Mesendoderm (in vitro differentiated cells): ENCODE results near the gene BCAP31.
"Not testable (repeated sequence)": the region's sequence is repeated elsewhere in the genome, so short reads cannot be mapped to it uniquely, and the experiment has no call there.

Experiments used
- DNase-seq: peaks from one replicate; pipeline ENCODE4 v3.0.0; 2013
- H2AK5ac ChIP-seq: 2 replicates; pipeline ENCODE4 v1.6.1; 2013; ENCODE audit warnings: low read length, inconsistent platforms
- H2BK120ac ChIP-seq: 2 replicates; pipeline ENCODE4 v1.6.1; 2013; ENCODE audit warnings: low read depth, mild to moderate bottlenecking, low read length, moderate library complexity, mixed read lengths
- H2BK15ac ChIP-seq: replicated peaks from 2 replicates; pipeline ENCODE4 v1.6.1; 2013; ENCODE audit warnings: low read depth, mild to moderate bottlenecking, moderate library complexity
- H2BK5ac ChIP-seq: 2 replicates; pipeline ENCODE4 v1.6.1; 2013; ENCODE audit warnings: low read length, inconsistent platforms
- H3K18ac ChIP-seq: 2 replicates; pipeline ENCODE4 v1.6.1; 2013; ENCODE audit warnings: mild to moderate bottlenecking, low read length, mixed read lengths
- H3K23ac ChIP-seq: one replicate; pipeline ENCODE4 v1.6.1; 2013; ENCODE audit warnings: low read length
- H3K27ac ChIP-seq: 2 replicates; pipeline ENCODE4 v1.5.1; 2013; ENCODE audit warnings: low read depth, mild to moderate bottlenecking, inconsistent platforms, low read length, moderate library complexity
- H3K27me3 ChIP-seq: 2 replicates; pipeline ENCODE4 v1.6.1; 2013; ENCODE audit warnings: low read length, control low read depth, mild to moderate bottlenecking, inconsistent platforms; ENCODE audit not compliant: insufficient read depth, poor library complexity
- H3K36me3 ChIP-seq: 2 replicates; pipeline ENCODE4 v1.6.1; 2013; ENCODE audit warnings: low read length, inconsistent platforms; ENCODE audit not compliant: control insufficient read depth, insufficient read depth
- H3K4ac ChIP-seq: one replicate; pipeline ENCODE4 v1.6.1; 2013; ENCODE audit warnings: low read depth, mild to moderate bottlenecking, low read length, moderate library complexity
- H3K4me1 ChIP-seq: 2 replicates; pipeline ENCODE4 v1.6.1; 2013; ENCODE audit warnings: low read depth, low read length, inconsistent platforms; ENCODE audit not compliant: control insufficient read depth
- H3K4me2 ChIP-seq: 2 replicates; pipeline ENCODE4 v1.6.1; 2013; ENCODE audit warnings: low read length
- H3K4me3 ChIP-seq: 2 replicates; pipeline ENCODE4 v1.5.1; 2013; ENCODE audit warnings: mild to moderate bottlenecking, low read length
- H3K56ac ChIP-seq: one replicate; pipeline ENCODE4 v1.6.1; 2013; ENCODE audit warnings: low read length
- H3K79me1 ChIP-seq: 2 replicates; pipeline ENCODE4 v1.6.1; 2013; ENCODE audit warnings: low read length, inconsistent platforms
- H3K79me2 ChIP-seq: 2 replicates; pipeline ENCODE4 v1.6.1; 2013; ENCODE audit warnings: mild to moderate bottlenecking, low read length; ENCODE audit not compliant: control insufficient read depth, insufficient read depth
- H3K9ac ChIP-seq: 2 replicates; pipeline ENCODE4 v1.6.1; 2013; ENCODE audit warnings: low read length, inconsistent platforms
- H4K5ac ChIP-seq: one replicate; pipeline ENCODE4 v1.6.1; 2013; ENCODE audit warnings: low read length
- H4K8ac ChIP-seq: one replicate; pipeline ENCODE4 v1.6.1; 2013; ENCODE audit warnings: low read depth, mild to moderate bottlenecking, control low read depth, low read length, moderate library complexity
- WGBS: extraction: QIAGEN DNeasy Blood & Tissue Kit; methylation state at CpG from one replicate; pipeline ENCODE4 v1.1.7; 2013; ENCODE audit warnings: low lambda C conversion rate, missing lambda C conversion rate; ENCODE audit not compliant: insufficient coverage; ENCODE audit errors: extremely low coverage; 5-methylcytosine and 5-hydroxymethylcytosine counted together

The BCAP31 gene

DNA sequence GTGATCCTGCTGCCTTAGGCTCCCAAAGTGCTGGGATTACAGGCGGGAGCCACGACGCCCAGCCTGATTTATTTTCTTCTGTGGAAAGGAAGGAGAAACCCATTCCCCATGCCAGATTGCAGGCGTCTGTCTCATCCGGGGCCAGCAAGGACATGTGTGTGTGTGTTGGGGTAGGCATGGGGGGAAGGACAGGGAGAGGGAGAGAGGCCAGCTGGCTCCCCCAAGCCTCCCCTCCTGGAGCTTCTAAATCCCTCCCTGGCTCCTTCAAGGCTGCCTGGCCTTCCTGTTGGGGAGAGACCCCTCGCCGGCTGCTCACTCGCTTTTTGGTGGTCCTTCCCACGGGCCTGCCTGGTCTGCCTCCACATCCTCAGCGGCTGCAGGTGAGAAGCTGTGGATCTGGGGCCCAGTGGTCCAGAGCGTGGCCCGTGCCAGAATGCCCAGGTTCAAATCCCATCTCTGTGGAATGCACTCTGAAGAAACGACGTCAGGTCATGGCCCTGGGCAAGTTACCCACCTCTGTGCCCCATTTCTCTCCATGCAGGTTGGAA, 38.5 kb upstream of the BCAP31 start:
- no peak overlapping the region for H3K56ac ChIP-seq
- no peak overlapping the region for H3K27ac ChIP-seq
- H3K9ac ChIP-seq, result no peak overlapping the region
- no peaks in the 10 kb centered on the region for H3K4me1 ChIP-seq
- no peaks in the 10 kb centered on the region for H3K27me3 ChIP-seq
- H3K4me3 ChIP-seq, result no peak overlapping the region
- no peak overlapping the region for H3K23ac ChIP-seq
- H3K4me2 ChIP-seq, result no peak overlapping the region
- no peak overlapping the region for H2BK5ac ChIP-seq
- no peak overlapping the region for H4K5ac ChIP-seq
- H4K8ac ChIP-seq, result no peak overlapping the region
- no peaks in the 10 kb centered on the region for H3K79me1 ChIP-seq
- H2BK120ac ChIP-seq, result no peak overlapping the region
- no peak for DNase-seq
- no peaks in the 10 kb centered on the region for H3K79me2 ChIP-seq
- no peak overlapping the region for H3K4ac ChIP-seq
- H3K36me3 ChIP-seq, result no peaks in the 10 kb centered on the region
- H3K18ac ChIP-seq, result no peak overlapping the region
- H2BK15ac ChIP-seq, result no peak overlapping the region
- H2AK5ac ChIP-seq, result no peak overlapping the region
- WGBS, result no CpG with 5 or more reads among the region's 14 CpGs

DNA sequence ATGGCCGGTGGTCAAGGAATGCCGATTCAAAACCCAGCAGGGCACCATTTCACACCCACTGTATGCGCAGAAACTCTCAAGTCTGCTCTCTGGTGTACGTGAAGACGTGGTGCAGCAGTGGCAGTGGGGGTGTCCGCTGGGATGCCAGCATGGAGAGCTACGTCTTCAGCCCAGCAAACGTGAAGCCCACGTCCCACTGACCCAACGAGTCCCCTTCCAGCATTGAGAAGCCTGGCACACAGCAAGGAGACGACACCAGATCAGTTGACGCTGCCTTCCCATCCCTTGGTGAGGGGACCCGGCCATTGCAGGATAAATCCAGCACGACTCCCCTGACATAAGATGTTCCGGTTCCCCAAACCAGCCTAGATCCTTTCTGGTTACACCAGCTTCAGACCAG, 37.7 kb upstream of the BCAP31 start:
- H3K36me3 ChIP-seq, result no peaks in the 10 kb centered on the region
- no peak overlapping the region for H3K4me3 ChIP-seq
- no peak overlapping the region for H3K9ac ChIP-seq
- H2AK5ac ChIP-seq, result no peak overlapping the region
- H3K27ac ChIP-seq, result no peak overlapping the region
- no peaks in the 10 kb centered on the region for H3K27me3 ChIP-seq
- H3K56ac ChIP-seq, result no peak overlapping the region
- H3K4me2 ChIP-seq, result no peak overlapping the region
- no peaks in the 10 kb centered on the region for H3K4me1 ChIP-seq
- H3K79me2 ChIP-seq, result no peaks in the 10 kb centered on the region
- no peak overlapping the region for H2BK120ac ChIP-seq
- no peak overlapping the region for H3K18ac ChIP-seq
- WGBS, result no CpG with 5 or more reads among the region's 15 CpGs
- no peak overlapping the region for H4K5ac ChIP-seq
- no peak overlapping the region for H3K23ac ChIP-seq
- H2BK5ac ChIP-seq, result no peak overlapping the region
- H2BK15ac ChIP-seq, result no peak overlapping the region
- H3K79me1 ChIP-seq, result no peaks in the 10 kb centered on the region
- no peak overlapping the region for H4K8ac ChIP-seq
- peak; percentile 19 for DNase-seq
- no peak overlapping the region for H3K4ac ChIP-seq

DNA sequence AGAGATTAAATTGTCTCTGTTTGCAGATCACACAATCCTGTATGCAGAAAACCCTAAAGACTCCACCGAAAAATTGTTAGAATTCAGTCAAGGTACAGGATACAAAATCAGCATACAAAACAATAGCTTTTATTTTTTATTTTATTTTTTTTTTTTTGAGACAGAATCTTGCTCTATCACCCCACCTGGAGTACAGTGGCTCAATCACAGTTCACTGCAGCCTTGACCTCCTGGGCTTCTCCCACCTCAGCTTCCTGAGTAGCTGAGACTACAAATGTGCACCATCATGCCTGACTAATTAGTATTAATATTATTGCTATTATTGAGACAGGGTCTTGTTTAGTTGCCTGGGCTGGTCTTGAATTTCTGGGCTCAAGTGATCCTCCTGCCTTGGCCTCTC, 30.9 kb upstream of the BCAP31 start:
- Histone ChIP-seq H2BK120ac (no peak overlapping the region), H3K9ac (no peak overlapping the region), H4K8ac (no peak overlapping the region), H3K18ac (no peak overlapping the region), H3K4me3 (no peak overlapping the region), H3K27ac (no peak overlapping the region), H3K79me2 (no peaks in the 10 kb centered on the region), H2BK5ac (no peak overlapping the region), H3K4me2 (no peak overlapping the region), H3K36me3 (no peaks in the 10 kb centered on the region), H3K23ac (no peak overlapping the region), H3K4me1 (no peaks in the 10 kb centered on the region), H2BK15ac (no peak overlapping the region), H3K27me3 (no peaks in the 10 kb centered on the region), H4K5ac (no peak overlapping the region), H3K4ac (no peak overlapping the region), H3K56ac (no peak overlapping the region), H2AK5ac (no peak overlapping the region), H3K79me1 (no peaks in the 10 kb centered on the region)
- no peak for DNase-seq
- no CpG with 5 or more reads among the region's 1 CpG for WGBS

DNA sequence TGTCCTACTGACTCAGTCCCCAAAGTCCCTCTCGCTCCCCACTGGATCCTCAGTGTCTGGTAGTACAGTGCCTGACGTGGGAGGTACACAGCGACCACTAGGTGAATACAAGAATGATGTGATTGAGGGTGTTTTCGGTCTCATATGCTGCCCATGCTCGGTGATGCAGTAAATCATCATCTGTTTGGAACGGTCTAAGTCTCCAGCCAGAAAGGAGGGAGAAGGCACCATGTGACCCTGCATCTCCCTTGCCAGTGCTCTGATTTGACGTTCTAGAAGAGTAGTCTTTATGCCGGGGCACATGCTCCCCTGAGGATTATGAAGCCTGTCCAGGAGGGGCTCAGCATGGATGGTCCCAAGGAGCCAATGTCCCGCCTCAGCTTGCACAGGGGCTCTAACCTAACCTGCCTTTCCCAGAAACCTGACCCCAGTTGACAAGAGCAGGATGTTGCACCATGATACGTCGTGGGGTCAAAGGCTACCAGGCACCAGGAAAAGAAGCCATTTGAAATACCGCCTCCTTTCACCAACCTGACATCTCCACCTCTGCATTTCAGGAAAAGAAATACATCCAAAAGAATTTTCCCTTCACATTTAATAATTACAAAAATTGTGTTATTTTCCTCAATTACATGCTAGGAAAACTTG, 26.1 kb upstream of the BCAP31 start:
- Histone ChIP-seq H3K36me3 (no peaks in the 10 kb centered on the region), H3K4me2 (no peak overlapping the region), H3K9ac (no peak overlapping the region), H4K8ac (no peak overlapping the region), H2BK5ac (no peak overlapping the region), H2BK120ac (no peak overlapping the region), H3K56ac (no peak overlapping the region), H2AK5ac (no peak overlapping the region), H2BK15ac (no peak overlapping the region), H3K18ac (no peak overlapping the region), H3K27me3 (no peaks in the 10 kb centered on the region), H4K5ac (no peak overlapping the region), H3K23ac (no peak overlapping the region), H3K79me2 (no peaks in the 10 kb centered on the region), H3K4me1 (no peaks in the 10 kb centered on the region), H3K27ac (no peak overlapping the region), H3K4me3 (no peak overlapping the region), H3K4ac (no peak overlapping the region), H3K79me1 (no peaks in the 10 kb centered on the region)
- WGBS, result no CpG with 5 or more reads among the region's 12 CpGs
- DNase-seq, result no peak

DNA sequence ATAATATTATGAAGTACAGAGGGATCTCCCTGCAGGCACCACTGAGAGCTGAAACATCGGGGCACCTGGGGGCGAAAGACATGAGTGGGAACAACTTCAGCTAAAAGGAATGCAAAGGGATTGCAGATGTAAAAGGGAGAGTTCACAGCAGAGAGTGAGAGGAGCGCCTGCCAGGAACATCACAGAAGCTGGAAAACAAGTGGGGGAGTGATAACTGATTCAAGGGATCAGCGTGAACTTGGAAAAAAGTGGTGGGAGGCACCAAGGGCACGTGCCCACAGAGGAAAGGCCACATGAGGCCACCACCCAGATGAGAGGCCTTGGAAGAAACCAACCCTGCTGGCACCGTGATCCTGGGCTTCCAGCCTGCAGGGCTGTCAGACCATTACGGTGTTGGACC, 24.8 kb upstream of the BCAP31 start:
- H3K18ac ChIP-seq, H3K4ac ChIP-seq, H3K27ac ChIP-seq, DNase-seq, H2BK5ac ChIP-seq, H3K9ac ChIP-seq, H3K79me2 ChIP-seq, H3K36me3 ChIP-seq, H2BK15ac ChIP-seq, H2BK120ac ChIP-seq, H4K8ac ChIP-seq, H2AK5ac ChIP-seq, H4K5ac ChIP-seq, H3K27me3 ChIP-seq, H3K79me1 ChIP-seq, H3K4me3 ChIP-seq, H3K4me1 ChIP-seq, H3K56ac ChIP-seq, H3K4me2 ChIP-seq, H3K23ac ChIP-seq: not testable (repeated sequence)
- WGBS, result no CpG with 5 or more reads among the region's 7 CpGs

DNA sequence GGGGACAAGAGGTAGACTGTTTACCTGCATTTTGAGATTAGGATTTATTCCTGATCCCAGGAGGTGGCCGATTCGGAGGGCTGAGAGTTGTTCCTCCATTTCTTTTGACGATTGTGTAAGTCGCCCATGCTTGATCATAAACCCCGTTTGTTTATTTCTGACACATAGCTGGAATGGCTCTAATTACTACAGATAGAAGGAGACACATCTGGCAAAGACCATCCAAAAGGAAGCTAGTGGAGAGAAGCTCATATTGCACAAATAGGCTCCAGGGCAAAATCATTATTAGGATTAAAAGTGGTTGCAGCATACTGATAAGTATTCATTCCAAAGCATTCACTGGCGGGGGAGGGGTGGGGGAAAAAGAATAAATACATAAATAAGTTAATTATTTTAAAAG, 22.8 kb upstream of the BCAP31 start:
- not testable (repeated sequence) for H2BK5ac ChIP-seq, H4K8ac ChIP-seq, H3K18ac ChIP-seq, H2BK120ac ChIP-seq, H2BK15ac ChIP-seq, H4K5ac ChIP-seq, H3K4me1 ChIP-seq, H3K4me2 ChIP-seq, H3K27ac ChIP-seq, H3K56ac ChIP-seq, H3K79me1 ChIP-seq, H2AK5ac ChIP-seq, H3K27me3 ChIP-seq, H3K79me2 ChIP-seq, H3K9ac ChIP-seq, H3K4me3 ChIP-seq, H3K23ac ChIP-seq, DNase-seq, H3K36me3 ChIP-seq, H3K4ac ChIP-seq
- no CpG with 5 or more reads among the region's 6 CpGs for WGBS
